Endothelial cell (in vitro differentiated cells): ENCODE data around the gene STK11IP. TPM values are rescaled to one million over a fixed set of nuclear protein-coding genes. Genes with fewer than 3 reads are reported as not detected.

Experiments
- DNase-seq: peaks from one replicate; pipeline ENCODE4 v3.0.0; 2021; ENCODE audit warnings: low spot score
- H3K27ac Mint-ChIP-seq: one replicate; pipeline ENCODE4 v1.8.0; 2021; ENCODE audit warnings: mixed read lengths, inconsistent platforms; ENCODE audit not compliant: unreplicated experiment
- H3K27me3 Mint-ChIP-seq: one replicate; pipeline ENCODE4 v1.8.0; 2021; ENCODE audit warnings: mild to moderate bottlenecking, moderate library complexity, mixed read lengths, inconsistent platforms; ENCODE audit not compliant: unreplicated experiment
- H3K36me3 Mint-ChIP-seq: one replicate; pipeline ENCODE4 v1.8.0; 2021; ENCODE audit warnings: mild to moderate bottlenecking, low read depth, mixed read lengths, inconsistent platforms; ENCODE audit not compliant: unreplicated experiment
- H3K4me1 Mint-ChIP-seq: one replicate; pipeline ENCODE4 v1.8.0; 2021; ENCODE audit warnings: mild to moderate bottlenecking, mixed read lengths, inconsistent platforms; ENCODE audit not compliant: unreplicated experiment
- H3K4me3 Mint-ChIP-seq: one replicate; pipeline ENCODE4 v1.8.0; 2021; ENCODE audit warnings: mild to moderate bottlenecking, mixed read lengths, inconsistent platforms; ENCODE audit not compliant: unreplicated experiment
- H3K9me3 Mint-ChIP-seq: one replicate; pipeline ENCODE4 v1.8.0; 2021; ENCODE audit warnings: mixed read lengths, inconsistent platforms; ENCODE audit not compliant: unreplicated experiment
- total RNA-seq: library from RNA; stranded (reverse); fragmentation: NEBNext Ultra II Directional; extraction: Animal tissue kit (Norgen Biotek cat#: 25700); gene quantifications from one replicate; pipeline ENCODE4 v1.2.1, GENCODE V29; 2021; ENCODE audit not compliant: unreplicated experiment
- TF ChIP-seq, protein P1 (sequence below): fragments of 200-600 bp; sonication (generic); IDR thresholded peaks from one replicate; pipeline ENCODE4 v1.5.0; 2021; ENCODE audit warnings: antibody characterized with exemption; ENCODE audit not compliant: unreplicated experiment

The STK11IP gene
- total RNA-seq, 1 donor from 2014 or later: 23.8 TPM

- peak overlapping the region; percentile 94 for H3K4me3 Mint-ChIP-seq
- TF ChIP-seq, protein P1, sequence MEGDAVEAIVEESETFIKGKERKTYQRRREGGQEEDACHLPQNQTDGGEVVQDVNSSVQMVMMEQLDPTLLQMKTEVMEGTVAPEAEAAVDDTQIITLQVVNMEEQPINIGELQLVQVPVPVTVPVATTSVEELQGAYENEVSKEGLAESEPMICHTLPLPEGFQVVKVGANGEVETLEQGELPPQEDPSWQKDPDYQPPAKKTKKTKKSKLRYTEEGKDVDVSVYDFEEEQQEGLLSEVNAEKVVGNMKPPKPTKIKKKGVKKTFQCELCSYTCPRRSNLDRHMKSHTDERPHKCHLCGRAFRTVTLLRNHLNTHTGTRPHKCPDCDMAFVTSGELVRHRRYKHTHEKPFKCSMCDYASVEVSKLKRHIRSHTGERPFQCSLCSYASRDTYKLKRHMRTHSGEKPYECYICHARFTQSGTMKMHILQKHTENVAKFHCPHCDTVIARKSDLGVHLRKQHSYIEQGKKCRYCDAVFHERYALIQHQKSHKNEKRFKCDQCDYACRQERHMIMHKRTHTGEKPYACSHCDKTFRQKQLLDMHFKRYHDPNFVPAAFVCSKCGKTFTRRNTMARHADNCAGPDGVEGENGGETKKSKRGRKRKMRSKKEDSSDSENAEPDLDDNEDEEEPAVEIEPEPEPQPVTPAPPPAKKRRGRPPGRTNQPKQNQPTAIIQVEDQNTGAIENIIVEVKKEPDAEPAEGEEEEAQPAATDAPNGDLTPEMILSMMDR: no peak
- H3K36me3 Mint-ChIP-seq: peaks cover 17% of the 10 kb centered on the region
- peak overlapping the region; percentile 97 for H3K27ac Mint-ChIP-seq
- peaks cover 15% of the 10 kb centered on the region for H3K4me1 Mint-ChIP-seq
- H3K27me3 Mint-ChIP-seq: peaks cover 3% of the 10 kb centered on the region
- H3K9me3 Mint-ChIP-seq: no peaks in the 10 kb centered on the region
- no peak for DNase-seq
These were observed 836 bp downstream of the STK11IP start for GRCh38 chr2:219598308-219599078.

- no peak overlapping the region for H3K4me3 Mint-ChIP-seq
- peaks cover 40% of the 10 kb centered on the region for H3K36me3 Mint-ChIP-seq
- no peak for DNase-seq
- H3K9me3 Mint-ChIP-seq: no peaks in the 10 kb centered on the region
- no peak overlapping the region for H3K27ac Mint-ChIP-seq
- H3K27me3 Mint-ChIP-seq: peaks cover 10% of the 10 kb centered on the region
- TF ChIP-seq, protein P1: no peak
- H3K4me1 Mint-ChIP-seq: no peaks in the 10 kb centered on the region
These were observed 6.1 kb downstream of the STK11IP start for GRCh38 chr2:219603771-219604170.

DNA sequence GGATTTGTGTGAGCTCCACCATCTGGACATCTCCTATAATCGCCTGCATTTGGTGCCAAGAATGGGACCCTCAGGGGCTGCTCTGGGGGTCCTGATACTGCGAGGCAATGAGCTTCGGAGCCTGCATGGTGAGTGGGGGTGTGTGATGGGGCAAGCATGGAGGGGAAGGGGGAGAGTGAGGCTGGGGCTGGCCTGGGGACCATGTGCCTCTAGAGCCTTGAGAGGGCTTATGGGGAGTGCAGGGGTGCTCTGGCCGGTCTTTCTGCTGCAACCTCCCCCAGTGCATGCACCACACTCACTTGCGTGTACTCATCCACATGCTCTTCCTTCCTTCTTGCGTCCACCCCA lies 7.9 kb downstream of the STK11IP start:
- no peak overlapping the region for H3K27ac Mint-ChIP-seq
- DNase-seq: no peak
- peaks cover 46% of the 10 kb centered on the region for H3K36me3 Mint-ChIP-seq
- peaks cover 8% of the 10 kb centered on the region for H3K27me3 Mint-ChIP-seq
- H3K4me1 Mint-ChIP-seq: no peaks in the 10 kb centered on the region
- no peaks in the 10 kb centered on the region for H3K9me3 Mint-ChIP-seq
- TF ChIP-seq, protein P1: no peak
- no peak overlapping the region for H3K4me3 Mint-ChIP-seq

DNA sequence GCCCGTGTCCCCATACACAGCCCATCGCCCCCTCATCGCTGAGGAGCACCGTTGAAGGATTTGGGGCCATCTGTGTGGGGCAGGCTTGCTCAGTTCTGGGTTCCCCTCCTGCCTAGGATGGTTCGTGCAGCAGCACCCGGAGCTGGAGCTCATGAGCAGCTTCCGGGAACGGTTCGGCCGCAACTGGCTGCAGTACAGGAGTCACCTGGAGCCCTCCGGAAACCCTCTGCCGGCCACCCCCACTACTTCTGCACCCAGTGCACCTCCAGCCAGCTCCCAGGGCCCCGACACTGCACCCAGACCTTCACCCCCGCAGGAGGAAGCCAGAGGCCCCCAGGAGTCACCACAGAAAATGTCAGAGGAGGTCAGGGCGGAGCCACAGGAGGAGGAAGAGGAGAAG lies 10.3 kb downstream of the STK11IP start:
- TF ChIP-seq, protein P1: no peak
- no peak for DNase-seq
- Mint-ChIP-seq H3K4me3 (no peak overlapping the region), H3K4me1 (no peaks in the 10 kb centered on the region), H3K27ac (no peak overlapping the region), H3K36me3 (peaks cover 37% of the 10 kb centered on the region), H3K9me3 (no peaks in the 10 kb centered on the region), H3K27me3 (peaks cover 19% of the 10 kb centered on the region)

GRCh38 chr2:219608399-219608964 lies 10.8 kb downstream of the STK11IP start:
- TF ChIP-seq, protein P1: no peak
- H3K27me3 Mint-ChIP-seq: peaks cover 19% of the 10 kb centered on the region

More at GRCh38 chr2:219608399-219608964, 10.8 kb downstream of the STK11IP start:
- Mint-ChIP-seq H3K4me3 (no peak overlapping the region), H3K4me1 (no peaks in the 10 kb centered on the region), H3K27ac (no peak overlapping the region), H3K36me3 (peaks cover 37% of the 10 kb centered on the region), H3K9me3 (no peaks in the 10 kb centered on the region)
- no peak for DNase-seq
